Stromal cell of bone marrow (primary cell): Measurements from ENCODE around the gene ZRANB1.
"Not testable (repeated sequence)": the region's sequence is repeated elsewhere in the genome, so short reads cannot be mapped to it uniquely, and the experiment has no call there.

Experiments
- DNase-seq: peaks from one replicate; pipeline ENCODE4 v3.0.0-alpha.2; 2012; ENCODE audit warnings: low read depth

ZRANB1 gene

GRCh38 chr10:124963866-124964720 lies 22.2 kb downstream of the ZRANB1 start:
- no peak for DNase-seq

- DNase-seq, result no peak
Measured at GRCh38 chr10:124966008-124966407, 24.1 kb downstream of the ZRANB1 start.

DNA sequence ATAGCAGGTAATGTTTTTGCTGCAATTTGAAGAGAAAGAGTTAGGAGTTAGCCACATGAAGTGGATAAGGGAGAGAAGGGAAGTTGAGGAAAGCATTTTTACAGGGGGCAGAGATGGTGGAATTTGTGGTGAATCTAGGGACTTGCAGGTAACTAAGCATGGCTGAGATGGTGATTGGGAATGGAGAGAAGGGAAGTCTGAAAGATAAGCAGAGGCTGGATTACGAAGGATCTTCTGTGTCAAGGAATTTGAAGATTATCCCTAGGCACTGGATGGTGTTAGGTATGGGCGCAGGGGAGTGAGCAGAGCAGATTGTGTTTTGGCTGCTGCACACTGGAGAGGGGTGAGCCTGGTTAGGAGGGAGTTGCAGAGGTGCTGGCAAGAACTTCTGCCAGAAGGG lies 25.3 kb downstream of the ZRANB1 start:
- no peak for DNase-seq

DNA sequence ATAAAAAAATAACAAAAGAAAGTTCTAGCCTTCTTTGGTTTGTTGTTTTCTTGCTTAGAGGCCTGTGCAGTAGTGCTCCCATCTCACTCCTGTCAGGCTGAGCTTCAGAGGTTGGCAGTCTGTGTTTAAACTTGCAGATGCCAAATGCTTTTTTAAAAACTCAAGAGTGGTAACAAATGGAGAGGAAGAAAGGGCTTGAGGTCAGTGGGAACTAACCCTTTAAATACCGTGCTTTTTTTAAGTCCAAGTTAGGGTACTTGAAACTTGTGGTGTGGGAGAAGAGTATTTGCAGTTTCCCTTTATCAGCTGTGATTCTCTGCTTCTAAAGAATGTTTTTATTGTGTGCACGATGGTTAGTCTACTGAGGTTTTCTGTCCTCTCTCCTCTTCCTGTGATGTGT lies 29.4 kb downstream of the ZRANB1 start:
- DNase-seq, result no peak

DNA sequence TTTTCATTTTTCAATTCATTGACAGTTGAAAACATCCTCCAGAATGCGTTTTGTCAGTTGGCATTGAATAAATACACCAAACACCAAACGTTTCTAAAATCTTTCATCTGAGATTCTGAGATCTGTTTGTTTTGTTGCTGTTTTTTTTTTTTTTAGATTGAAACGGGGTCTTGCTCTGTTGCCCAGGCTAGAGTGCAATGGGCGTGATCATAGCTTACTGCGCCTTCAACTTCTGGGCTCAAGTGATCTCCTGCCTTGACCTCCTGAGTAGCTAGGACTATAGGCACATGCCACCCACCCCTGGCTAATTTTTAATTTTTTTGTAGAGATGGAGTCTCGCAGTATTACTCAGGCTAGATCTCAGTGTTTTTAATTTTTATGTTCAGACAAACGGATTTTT lies 30.7 kb downstream of the ZRANB1 start:
- no peak for DNase-seq

GRCh38 chr10:124974131-124974530 lies 32.2 kb downstream of the ZRANB1 start:
- no peak for DNase-seq

- no peak for DNase-seq
Measured at GRCh38 chr10:124975977-124976514, 34.1 kb downstream of the ZRANB1 start.

- DNase-seq, result no peak
Measured at GRCh38 chr10:124977161-124977560, 35.2 kb downstream of the ZRANB1 start.

DNA sequence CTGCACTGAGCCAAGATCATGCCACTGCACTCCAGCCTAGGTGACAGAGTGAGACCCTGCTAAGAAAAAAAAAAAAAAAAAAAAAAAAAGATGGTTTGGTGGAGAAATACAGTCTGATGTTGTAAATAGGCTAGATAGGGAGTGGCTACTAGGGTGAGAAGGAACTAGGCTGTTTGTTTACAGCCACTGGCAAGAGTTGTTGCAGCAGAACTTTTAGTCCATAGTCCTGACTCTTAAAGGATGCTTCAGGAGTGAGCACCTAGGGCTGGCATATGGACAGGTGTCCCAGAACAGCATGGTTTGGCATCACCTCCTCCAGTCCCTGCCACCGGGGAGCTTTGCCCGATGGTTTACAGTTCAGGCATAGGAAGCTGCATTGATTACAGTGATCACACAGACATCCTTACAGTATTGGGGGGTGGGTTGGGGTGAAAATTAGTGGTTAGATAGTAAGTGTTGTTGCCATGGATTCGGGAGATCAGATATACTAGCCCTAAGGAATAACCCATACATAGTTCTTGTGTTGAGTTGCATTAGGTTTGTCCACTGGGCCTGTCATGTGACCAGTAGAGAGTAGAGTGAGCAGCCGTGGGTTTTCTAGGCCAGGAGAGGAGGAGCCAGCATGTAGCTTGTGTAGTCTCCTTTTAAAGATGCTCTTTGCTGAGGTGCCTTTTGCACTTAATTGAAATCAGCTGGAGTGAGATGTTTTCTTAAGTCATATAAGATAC lies 35.9 kb downstream of the ZRANB1 start:
- DNase-seq, result no peak

DNA sequence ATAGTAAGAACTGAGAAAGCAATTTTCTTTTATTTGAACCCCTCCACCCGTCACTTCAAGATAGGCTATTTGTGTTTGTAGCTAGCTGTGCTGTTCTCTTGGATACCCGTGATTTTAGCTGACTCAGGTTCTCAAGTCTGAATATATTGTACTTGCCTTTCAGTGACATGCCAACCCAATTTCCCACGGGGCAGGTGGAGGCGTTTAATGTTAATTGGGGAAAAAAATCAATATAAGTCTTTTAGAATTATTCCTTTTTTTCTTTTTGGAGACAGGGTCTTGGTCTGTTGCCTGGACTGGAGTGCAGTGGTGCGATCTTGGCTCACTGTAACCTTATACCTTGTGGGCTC lies 36.4 kb downstream of the ZRANB1 start:
- no peak for DNase-seq

GRCh38 chr10:124983321-124983720 lies 41.4 kb downstream of the ZRANB1 start:
- no peak for DNase-seq

GRCh38 chr10:124984376-124984775 lies 42.5 kb downstream of the ZRANB1 start:
- DNase-seq, result no peak

GRCh38 chr10:124985162-124985561 lies 43.2 kb downstream of the ZRANB1 start:
- no peak for DNase-seq

DNA sequence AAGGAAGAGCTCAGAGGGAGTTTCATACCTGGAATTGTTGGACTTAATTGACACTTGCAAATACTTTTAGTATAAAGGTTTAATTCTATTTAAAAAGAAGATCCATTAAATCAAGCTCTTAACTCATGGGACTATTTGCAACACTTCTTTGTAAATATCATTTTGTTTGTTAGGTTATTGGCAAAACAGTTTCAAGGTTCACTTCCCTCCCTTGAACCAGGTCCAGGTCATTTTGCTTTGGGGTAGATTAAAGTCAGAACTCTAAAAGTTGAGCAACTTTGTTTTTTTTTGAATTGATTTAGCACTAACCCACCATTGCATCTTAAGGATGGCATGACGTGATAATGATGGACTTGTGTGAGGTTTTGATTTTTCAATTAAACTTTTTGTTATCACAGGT lies 45.9 kb downstream of the ZRANB1 start:
- DNase-seq, result no peak

DNA sequence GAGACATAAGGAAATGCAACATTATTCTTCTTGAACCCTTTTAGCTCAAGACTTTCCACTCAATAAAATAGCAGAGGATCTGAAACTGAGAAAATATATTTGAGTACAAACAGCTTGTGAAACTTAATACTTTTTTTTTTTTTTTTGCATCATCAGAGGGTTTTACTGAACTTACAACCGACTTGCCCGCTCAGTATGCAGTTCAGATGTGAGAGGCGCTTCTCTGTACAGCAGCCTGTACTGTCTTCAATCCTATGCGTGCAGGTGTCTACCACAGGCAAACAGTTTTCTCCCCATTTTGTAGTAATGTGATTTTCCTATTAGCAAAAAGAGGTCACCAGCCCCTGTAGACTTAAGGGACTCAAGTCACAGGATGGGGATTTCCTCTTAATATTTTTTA lies 46.8 kb downstream of the ZRANB1 start:
- DNase-seq, result not testable (repeated sequence)

- DNase-seq, result no peak
Measured at GRCh38 chr10:124989526-124989925, 47.6 kb downstream of the ZRANB1 start.

DNA sequence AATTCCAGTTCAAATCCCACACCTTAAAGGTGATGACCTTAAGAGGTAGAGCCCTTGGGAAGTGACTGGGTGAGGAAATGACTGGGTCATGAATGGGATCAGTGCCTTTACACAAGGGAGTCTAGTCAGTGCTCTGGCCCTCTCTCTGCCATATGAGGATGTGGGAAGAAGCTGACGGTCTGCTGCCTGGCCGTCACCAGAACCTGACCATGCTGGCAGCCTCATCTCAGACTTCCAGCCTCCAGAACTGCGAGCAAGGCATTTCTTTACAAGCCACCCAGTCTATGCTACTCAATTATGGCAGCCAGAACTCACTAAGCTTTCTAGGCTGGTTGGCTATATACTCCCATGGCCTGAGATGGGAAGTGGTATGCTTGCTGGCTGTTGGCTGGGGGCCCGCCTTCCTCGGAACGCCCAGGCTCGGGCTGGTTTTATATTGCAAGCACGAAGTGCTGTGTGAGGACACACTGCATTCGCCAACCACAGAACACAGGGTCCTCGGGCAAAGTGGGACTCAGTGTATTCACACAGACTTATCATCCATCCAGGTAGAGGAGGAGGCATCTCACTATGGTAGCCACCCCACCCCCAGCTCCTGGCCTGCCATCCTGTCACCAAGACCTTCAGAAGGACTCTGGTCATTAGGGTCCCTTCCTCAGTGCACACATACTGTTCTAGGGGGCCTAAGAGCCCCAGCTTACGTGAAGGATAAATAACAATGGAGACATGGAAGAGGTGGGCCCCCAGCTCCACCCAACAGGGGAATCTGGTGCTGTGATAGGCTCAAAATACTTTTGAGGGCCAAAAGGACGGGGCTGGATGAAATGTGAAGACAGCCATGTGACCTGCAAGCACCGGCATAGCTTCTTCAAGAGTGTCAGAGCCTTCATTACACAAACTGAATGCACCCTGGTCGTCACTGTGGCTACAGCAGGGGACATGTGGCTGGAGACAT lies 49.0 kb downstream of the ZRANB1 start:
- no peak for DNase-seq

GRCh38 chr10:124991835-124992234 lies 49.9 kb downstream of the ZRANB1 start:
- no peak for DNase-seq

GRCh38 chr10:124992462-124993344 lies 50.8 kb downstream of the ZRANB1 start:
- peak; percentile 58 for DNase-seq

DNA sequence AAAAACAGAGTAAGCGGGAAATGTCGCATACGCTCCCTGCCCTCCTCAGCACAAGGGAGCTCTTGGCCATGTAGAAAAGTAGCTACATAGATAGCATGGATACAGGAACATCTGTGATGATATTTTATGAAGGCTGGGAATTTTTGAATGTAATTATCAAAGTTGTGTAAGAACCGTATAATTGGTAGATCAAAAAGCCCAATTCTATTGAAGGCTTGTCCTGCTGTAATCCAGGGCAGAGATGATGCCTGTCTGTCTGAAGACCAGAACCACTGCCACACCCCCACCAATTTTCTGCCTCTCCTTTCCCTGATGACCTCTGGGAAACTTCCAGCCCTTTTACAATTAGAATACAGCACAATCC lies 51.4 kb downstream of the ZRANB1 start:
- DNase-seq, result no peak
